Activated T-helper 1 cell treated with anti-CD3 and anti-CD28 coated beads, Interleukin-12 subunit alpha, Interleukin-12 subunit beta, Interleukin-2, Interleukin-4 antibody, amounts not matched to agents 30 ng/mL and 10 ng/mL and 1 ng/mL, durations not matched to agents 14 hours and 24 hours and 36 hours (primary cell): ENCODE measurements around the gene DPH3. TPM values are rescaled to one million over a fixed set of nuclear protein-coding genes. Genes with fewer than 3 reads are reported as not detected.
"Not testable (repeated sequence)": the region's sequence is repeated elsewhere in the genome, so short reads cannot be mapped to it uniquely, and the experiment has no call there.

Experiments
- DNase-seq: peaks from one replicate; pipeline ENCODE4 v3.0.0; 2021; ENCODE audit warnings: low spot score
- H3K27ac Mint-ChIP-seq: one replicate; pipeline ENCODE4 v1.8.0; 2021; ENCODE audit warnings: mild to moderate bottlenecking, mixed read lengths
- H3K27me3 Mint-ChIP-seq: one replicate; pipeline ENCODE4 v1.8.0; 2022; ENCODE audit warnings: mild to moderate bottlenecking, moderate library complexity, mixed read lengths; ENCODE audit not compliant: insufficient read depth
- H3K36me3 Mint-ChIP-seq: one replicate; pipeline ENCODE4 v1.8.0; 2021; ENCODE audit warnings: low read depth, mixed read lengths
- H3K4me1 Mint-ChIP-seq: one replicate; pipeline ENCODE4 v1.8.0; 2021; ENCODE audit warnings: low read depth, mixed read lengths
- H3K4me3 Mint-ChIP-seq: one replicate; pipeline ENCODE4 v1.8.0; 2021; ENCODE audit warnings: mild to moderate bottlenecking, moderate library complexity, mixed read lengths
- H3K9me3 Mint-ChIP-seq: one replicate; pipeline ENCODE4 v1.8.0; 2021; ENCODE audit warnings: mixed read lengths
- intact Hi-C: fragments of 100-400 bp; cut with micrococcal nuclease; formaldehyde crosslinking; loops from one replicate; pipeline ENCODE4 v1.15.1; 2024
- total RNA-seq: library from RNA; stranded (reverse); gene quantifications from 2 replicates; pipeline ENCODE4 v1.2.3, GENCODE V29; 2022

The DPH3 gene
- total RNA-seq: 28.1 and 36.6 TPM in 2 replicates

- peak within 1 kb of the TSS; percentile 100 for H3K27ac Mint-ChIP-seq
- peaks cover 8% of the 10 kb centered on the region for H3K36me3 Mint-ChIP-seq
- peaks cover 35% of the 10 kb centered on the region for H3K4me1 Mint-ChIP-seq
- no peaks in the 10 kb centered on the region for H3K27me3 Mint-ChIP-seq
- H3K9me3 Mint-ChIP-seq: no peaks in the 10 kb centered on the region
- peak; percentile 99 for DNase-seq
- H3K4me3 Mint-ChIP-seq: peak within 1 kb of the TSS; percentile 97
- intact Hi-C loops: loop anchor here (1.0 to 10.0 kb wide), 17 partner anchors 21 to 1480 kb away; partner anchors contain the start of genes ANKRD28, BTD, CAPN7 and HACL1
These were observed at the start of gene DPH3, which contains the start of gene OXNAD1 for GRCh38 chr3:16264708-16265454. Gene DPH3 (minus strand): TSS chr3:16264943. CDS start chr3:16264876, 67 bp downstream. Gene OXNAD1 (plus strand): TSS chr3:16265212. CDS start chr3:16270953, 5,741 bp downstream.

GRCh38 chr3:16313886-16314645 is 49.3 kb upstream of the DPH3 start:
- H3K36me3 Mint-ChIP-seq: peaks cover 51% of the 10 kb centered on the region
- no peaks in the 10 kb centered on the region for H3K27me3 Mint-ChIP-seq
- H3K9me3 Mint-ChIP-seq: no peaks in the 10 kb centered on the region
- intact Hi-C loops: loop anchor here (5.0 kb wide), 1 partner anchor 838 kb away; no protein-coding TSS in a partner anchor
- peaks cover 86% of the 10 kb centered on the region for H3K4me1 Mint-ChIP-seq
- peak overlapping the region; percentile 23 for H3K27ac Mint-ChIP-seq
- peak overlapping the region; percentile 30 for H3K4me3 Mint-ChIP-seq
- no peak for DNase-seq

- peak; percentile 68 for DNase-seq
- peaks cover 82% of the 10 kb centered on the region for H3K4me1 Mint-ChIP-seq
- no peaks in the 10 kb centered on the region for H3K27me3 Mint-ChIP-seq
- H3K4me3 Mint-ChIP-seq: peak overlapping the region; percentile 55
- peaks cover 51% of the 10 kb centered on the region for H3K36me3 Mint-ChIP-seq
- intact Hi-C loops: loop anchor here (5.0 kb wide), 1 partner anchor 840 kb away; no protein-coding TSS in a partner anchor
- H3K9me3 Mint-ChIP-seq: no peaks in the 10 kb centered on the region
- H3K27ac Mint-ChIP-seq: peak overlapping the region; percentile 92
These were observed 47.3 kb upstream of the DPH3 start for GRCh38 chr3:16311960-16312451.

DNA sequence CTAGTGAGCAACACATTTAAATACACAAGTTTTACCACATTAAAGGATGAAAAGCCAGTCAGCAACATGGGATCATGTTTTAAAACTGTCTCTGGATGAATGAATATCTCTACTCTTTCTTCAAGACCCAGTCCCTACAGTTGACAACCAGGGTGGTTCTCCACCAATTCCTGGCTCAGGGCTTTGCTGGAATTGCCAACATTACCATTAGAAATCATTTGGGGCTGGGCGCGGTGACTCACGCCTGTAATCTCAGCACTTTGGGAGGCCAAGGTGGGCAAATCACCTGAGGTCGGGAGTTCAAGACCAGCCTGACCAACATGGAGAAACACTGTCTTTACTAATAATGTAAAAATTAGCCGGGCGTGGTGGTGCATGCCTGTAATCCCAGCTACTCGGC is 45.7 kb upstream of the DPH3 start:
- H3K9me3 Mint-ChIP-seq, H3K27me3 Mint-ChIP-seq: not testable (repeated sequence)

DNA sequence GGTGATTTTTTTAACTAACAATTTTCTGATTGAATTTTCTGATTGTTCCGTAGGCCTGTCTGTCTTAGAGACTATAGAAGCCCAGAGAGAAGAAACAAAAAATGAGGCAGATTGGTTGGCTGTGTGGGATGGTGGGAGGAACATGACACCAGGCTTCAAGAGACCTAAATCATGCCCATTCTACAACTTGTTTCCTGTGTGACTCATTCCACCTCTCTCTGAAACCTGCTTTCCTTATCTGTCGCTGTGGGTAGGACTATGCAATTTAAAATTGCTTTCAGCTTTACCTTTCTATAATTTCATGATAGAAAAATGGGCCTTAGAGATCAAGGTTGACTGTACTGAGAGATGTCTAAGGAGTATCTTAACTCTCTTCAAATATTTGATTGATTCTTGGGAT is 44.8 kb upstream of the DPH3 start:
- no peaks in the 10 kb centered on the region for H3K9me3 Mint-ChIP-seq
- DNase-seq: peak; percentile 50
- H3K36me3 Mint-ChIP-seq: peaks cover 59% of the 10 kb centered on the region
- intact Hi-C loops: loop anchor here (1.0 to 10.0 kb wide), 7 partner anchors 8 to 715 kb away; partner anchors contain the start of genes DPH3 and OXNAD1
- H3K4me3 Mint-ChIP-seq: peak overlapping the region; percentile 72
- H3K27ac Mint-ChIP-seq: peak overlapping the region; percentile 92
- H3K27me3 Mint-ChIP-seq: no peaks in the 10 kb centered on the region
- peaks cover 84% of the 10 kb centered on the region for H3K4me1 Mint-ChIP-seq

More for the DNA sequence above, 45.7 kb upstream of the DPH3 start:
- DNase-seq: not testable (repeated sequence)
- H3K27ac Mint-ChIP-seq: peak overlapping the region; percentile 92
- H3K36me3 Mint-ChIP-seq: peaks cover 55% of the 10 kb centered on the region
- intact Hi-C loops: loop anchor here (5.0 kb wide), 1 partner anchor 842 kb away; no protein-coding TSS in a partner anchor
- peaks cover 82% of the 10 kb centered on the region for H3K4me1 Mint-ChIP-seq
- H3K4me3 Mint-ChIP-seq: peak overlapping the region; percentile 19

- H3K27ac Mint-ChIP-seq: peak overlapping the region; percentile 59
These were observed 44.0 kb upstream of the DPH3 start for GRCh38 chr3:16308727-16309126.

GRCh38 chr3:16307832-16308531 is 43.2 kb upstream of the DPH3 start:
- Mint-ChIP-seq H3K36me3 (peaks cover 58% of the 10 kb centered on the region), H3K9me3 (no peaks in the 10 kb centered on the region), H3K27ac (peak overlapping the region; percentile 59), H3K4me3 (peak overlapping the region; percentile 56), H3K4me1 (peaks cover 83% of the 10 kb centered on the region), H3K27me3 (no peaks in the 10 kb centered on the region)
- no peak for DNase-seq
- intact Hi-C loops: loop anchor here (2.0 to 10.0 kb wide), 3 partner anchors 43 to 717 kb away; partner anchors contain the start of genes DPH3 and OXNAD1

More at GRCh38 chr3:16308727-16309126, 44.0 kb upstream of the DPH3 start:
- H3K27me3 Mint-ChIP-seq: no peaks in the 10 kb centered on the region
- peaks cover 59% of the 10 kb centered on the region for H3K36me3 Mint-ChIP-seq
- DNase-seq: no peak
- H3K4me1 Mint-ChIP-seq: peaks cover 84% of the 10 kb centered on the region
- no peaks in the 10 kb centered on the region for H3K9me3 Mint-ChIP-seq
- intact Hi-C loops: loop anchor here (1.0 to 10.0 kb wide), 7 partner anchors 7 to 716 kb away; partner anchors contain the start of genes DPH3 and OXNAD1
- no peak overlapping the region for H3K4me3 Mint-ChIP-seq

DNA sequence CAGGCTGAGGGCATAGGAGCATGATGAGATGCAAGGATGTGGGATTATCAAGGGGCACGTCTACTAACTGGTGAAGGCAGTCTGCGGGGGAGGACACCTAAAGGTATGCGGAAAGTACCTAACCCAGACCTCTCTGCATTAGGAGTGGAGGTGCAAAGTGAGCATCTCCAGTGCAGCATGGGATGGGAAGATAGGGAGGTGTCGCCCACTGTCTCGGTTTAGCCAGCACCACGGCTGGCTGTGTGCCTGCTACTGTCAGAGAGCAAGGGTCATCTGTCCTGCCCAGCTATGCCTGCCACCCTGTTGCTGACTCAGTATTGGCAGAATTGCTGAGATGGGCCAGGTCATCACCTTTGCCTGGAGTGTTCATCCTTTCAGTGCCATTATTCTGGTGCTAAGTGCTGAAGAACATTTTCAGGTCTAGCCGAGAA is 40.4 kb upstream of the DPH3 start:
- H3K4me3 Mint-ChIP-seq: peak overlapping the region; percentile 60
- H3K9me3 Mint-ChIP-seq: no peaks in the 10 kb centered on the region
- peak overlapping the region; percentile 86 for H3K27ac Mint-ChIP-seq
- intact Hi-C loops: loop anchor here (2.0 to 10.0 kb wide), 2 partner anchors 14 to 720 kb away; no protein-coding TSS in a partner anchor
- peaks cover 88% of the 10 kb centered on the region for H3K4me1 Mint-ChIP-seq
- DNase-seq: no peak
- no peaks in the 10 kb centered on the region for H3K27me3 Mint-ChIP-seq
- H3K36me3 Mint-ChIP-seq: peaks cover 62% of the 10 kb centered on the region

DNA sequence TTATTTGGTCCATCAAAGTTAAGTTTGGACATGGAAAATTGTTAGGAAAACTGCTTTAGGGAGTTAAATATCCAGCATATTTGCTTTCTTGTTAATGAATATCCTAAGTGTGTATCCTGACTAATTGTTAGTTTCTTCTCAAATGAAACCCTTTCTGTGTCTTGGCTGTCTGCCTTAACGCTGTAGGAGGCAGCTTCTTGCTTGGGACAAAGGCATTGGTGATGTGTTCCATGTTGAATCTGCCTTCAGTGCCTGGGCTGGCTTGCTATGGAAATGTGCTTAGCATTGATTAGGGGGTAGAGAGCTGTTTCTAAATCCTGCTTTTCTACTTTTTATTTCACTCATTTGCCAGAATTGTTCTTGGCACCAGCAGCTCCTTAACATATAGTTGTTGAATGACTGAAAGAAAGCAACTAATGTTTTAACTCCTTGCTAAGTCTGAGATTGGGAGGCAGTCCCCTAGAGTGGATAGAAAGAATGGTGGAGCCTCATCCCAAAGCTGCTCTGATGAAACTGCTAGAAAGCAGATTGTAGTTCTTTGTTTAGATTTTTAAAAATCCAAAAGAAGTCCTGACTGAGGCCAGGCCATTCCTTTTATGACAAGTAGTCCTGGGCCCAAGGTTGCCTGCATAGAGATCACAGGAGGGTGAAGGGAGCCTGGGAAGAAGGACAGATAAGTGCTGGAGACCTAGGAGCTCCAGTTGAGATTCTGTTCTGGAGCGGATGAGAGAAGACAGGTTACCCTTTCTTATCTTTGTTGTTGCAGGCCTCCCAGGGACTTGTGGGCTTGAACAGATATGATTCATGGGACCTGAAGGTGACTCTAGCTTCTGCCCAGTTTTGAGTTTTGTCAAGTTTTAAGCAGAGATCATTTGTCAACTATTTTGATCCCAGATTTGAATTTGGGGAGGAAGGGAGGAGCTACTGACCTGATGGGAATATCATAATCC is 39.6 kb upstream of the DPH3 start:
- H3K27me3 Mint-ChIP-seq: no peaks in the 10 kb centered on the region
- no peak for DNase-seq
- H3K4me3 Mint-ChIP-seq: peak overlapping the region; percentile 60
- peaks cover 57% of the 10 kb centered on the region for H3K36me3 Mint-ChIP-seq
- no peaks in the 10 kb centered on the region for H3K9me3 Mint-ChIP-seq
- H3K27ac Mint-ChIP-seq: peak overlapping the region; percentile 86
- intact Hi-C loops: loop anchor here (2.0 to 10.0 kb wide), 2 partner anchors 14 to 720 kb away; no protein-coding TSS in a partner anchor
- peaks cover 89% of the 10 kb centered on the region for H3K4me1 Mint-ChIP-seq

- H3K27ac Mint-ChIP-seq: peak overlapping the region; percentile 95
- no peaks in the 10 kb centered on the region for H3K27me3 Mint-ChIP-seq
- intact Hi-C loops: loop anchor here (10.0 kb wide), 1 partner anchor 722 kb away; no protein-coding TSS in a partner anchor
- H3K36me3 Mint-ChIP-seq: peaks cover 62% of the 10 kb centered on the region
- H3K9me3 Mint-ChIP-seq: no peaks in the 10 kb centered on the region
- peaks cover 96% of the 10 kb centered on the region for H3K4me1 Mint-ChIP-seq
- peak overlapping the region; percentile 87 for H3K4me3 Mint-ChIP-seq
- no peak for DNase-seq
These were observed 38.4 kb upstream of the DPH3 start for GRCh38 chr3:16303037-16303575.
